ENCODE measurements around the gene RASSF8.

RASSF8 gene

DNA sequence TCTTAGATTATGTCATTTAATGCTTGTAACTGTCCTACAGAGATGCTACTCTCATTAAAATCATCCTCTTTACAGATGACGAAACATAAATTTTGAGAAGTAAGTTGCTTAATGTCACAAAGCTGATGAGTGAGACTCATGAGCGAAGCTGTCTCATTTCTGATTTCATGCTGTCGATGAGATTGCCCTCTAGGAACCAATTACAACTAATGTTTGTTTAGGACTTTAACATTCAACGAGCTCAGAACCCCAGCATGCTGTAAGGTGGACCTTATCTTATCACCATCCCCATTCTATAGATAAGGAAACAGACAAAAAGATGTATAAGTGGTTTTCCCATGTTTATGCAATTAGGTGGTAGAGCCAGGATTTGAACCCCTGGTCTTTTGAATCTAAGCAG lies 143.3 kb downstream of the RASSF8 start:
- H3K4me3 ChIP-seq (ENCODE audit: low read depth, low read length) = no peak overlapping the region
- TF ChIP-seq, protein P1, sequence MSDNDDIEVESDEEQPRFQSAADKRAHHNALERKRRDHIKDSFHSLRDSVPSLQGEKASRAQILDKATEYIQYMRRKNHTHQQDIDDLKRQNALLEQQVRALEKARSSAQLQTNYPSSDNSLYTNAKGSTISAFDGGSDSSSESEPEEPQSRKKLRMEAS (IDR thresholded peaks at IDR 0.05; ENCODE audit: low read depth, low read length) = no peak
- no peak for TF ChIP-seq CTCF (IDR thresholded peaks at IDR 0.05; ENCODE audit: low read depth, low read length)
- no peak for TF ChIP-seq POLR2A (IDR thresholded peaks at IDR 0.05; ENCODE audit: extremely low read depth, insufficient read length)
- TF ChIP-seq MYC (IDR thresholded peaks at IDR 0.05; ENCODE audit: low read depth, low read length) = no peak
- DNase-seq (ENCODE audit: low read depth) = peak; percentile 53

GRCh38 chr12:26102953-26103352 lies 144.5 kb downstream of the RASSF8 start:
- TF ChIP-seq MYC (IDR thresholded peaks at IDR 0.05; ENCODE audit: low read depth, low read length) = no peak
- H3K4me3 ChIP-seq (ENCODE audit: low read depth, low read length) = no peak overlapping the region
- DNase-seq (ENCODE audit: low read depth) = no peak

GRCh38 chr12:26106347-26106746 lies 147.9 kb downstream of the RASSF8 start:
- TF ChIP-seq CTCF (IDR thresholded peaks at IDR 0.05; ENCODE audit: low read depth, low read length) = no peak
- TF ChIP-seq, protein P1 (IDR thresholded peaks at IDR 0.05; ENCODE audit: low read depth, low read length) = no peak
- TF ChIP-seq MYC (IDR thresholded peaks at IDR 0.05; ENCODE audit: low read depth, low read length) = no peak
- TF ChIP-seq POLR2A (IDR thresholded peaks at IDR 0.05; ENCODE audit: extremely low read depth, insufficient read length) = no peak
- H3K4me3 ChIP-seq (ENCODE audit: low read depth, low read length) = no peak overlapping the region
- DNase-seq (ENCODE audit: low read depth) = no peak

- TF ChIP-seq POLR2A (IDR thresholded peaks at IDR 0.05; ENCODE audit: extremely low read depth, insufficient read length) (no peak), MYC (IDR thresholded peaks at IDR 0.05; ENCODE audit: low read depth, low read length) (no peak), CTCF (IDR thresholded peaks at IDR 0.05; ENCODE audit: low read depth, low read length) (no peak)
- TF ChIP-seq, protein P1 (IDR thresholded peaks at IDR 0.05; ENCODE audit: low read depth, low read length) = no peak
- H3K4me3 ChIP-seq (ENCODE audit: low read depth, low read length) = no peak overlapping the region
- DNase-seq (ENCODE audit: low read depth) = no peak
These were observed 150.4 kb downstream of the RASSF8 start for GRCh38 chr12:26108915-26109314.

- no peak overlapping the region for H3K4me3 ChIP-seq (ENCODE audit: low read depth, low read length)
- no peak for DNase-seq (ENCODE audit: low read depth)
- no peak for TF ChIP-seq MYC (IDR thresholded peaks at IDR 0.05; ENCODE audit: low read depth, low read length)
- TF ChIP-seq CTCF (IDR thresholded peaks at IDR 0.05; ENCODE audit: low read depth, low read length) = no peak
- TF ChIP-seq, protein P1 (IDR thresholded peaks at IDR 0.05; ENCODE audit: low read depth, low read length) = no peak
- no peak for TF ChIP-seq POLR2A (IDR thresholded peaks at IDR 0.05; ENCODE audit: extremely low read depth, insufficient read length)
These were observed 150.9 kb downstream of the RASSF8 start for GRCh38 chr12:26109343-26109881.

GRCh38 chr12:26112232-26112631 lies 153.8 kb downstream of the RASSF8 start:
- H3K4me3 ChIP-seq (ENCODE audit: low read depth, low read length) = no peak overlapping the region
- no peak for DNase-seq (ENCODE audit: low read depth)
- no peak for TF ChIP-seq CTCF (IDR thresholded peaks at IDR 0.05; ENCODE audit: low read depth, low read length)
- no peak for TF ChIP-seq POLR2A (IDR thresholded peaks at IDR 0.05; ENCODE audit: extremely low read depth, insufficient read length)
- TF ChIP-seq, protein P1 (IDR thresholded peaks at IDR 0.05; ENCODE audit: low read depth, low read length) = no peak
- no peak for TF ChIP-seq MYC (IDR thresholded peaks at IDR 0.05; ENCODE audit: low read depth, low read length)
